ENCODE results near the gene C1orf159.

C1orf159 gene

DNA sequence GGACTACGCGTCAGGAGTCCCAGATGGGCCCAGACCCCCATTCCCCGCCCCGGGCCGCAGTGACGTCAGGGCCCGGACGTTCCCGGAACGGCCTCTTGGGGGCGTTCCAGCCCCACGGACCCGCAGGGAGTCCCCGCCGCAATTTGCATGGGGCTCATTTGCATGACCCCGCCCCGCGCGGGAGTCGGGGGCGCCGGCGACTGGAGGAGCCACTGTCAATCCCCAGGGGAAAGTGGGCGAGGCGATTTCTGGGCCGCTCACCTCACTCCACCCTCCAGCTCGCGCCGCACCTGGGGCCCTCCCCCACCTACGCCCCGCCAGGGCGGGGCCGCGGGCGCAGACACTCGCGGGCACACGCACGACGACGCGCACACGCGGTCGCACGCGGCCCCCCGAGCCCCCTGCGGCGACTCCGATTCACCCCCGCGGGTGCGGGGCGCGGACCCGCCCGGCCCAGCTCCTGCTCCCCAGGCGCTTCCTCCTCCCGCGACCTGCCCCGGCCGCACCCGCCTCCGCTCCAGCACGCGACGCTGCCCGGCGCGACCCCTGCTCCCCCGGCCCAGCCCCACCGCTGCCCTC, 82.8 kb downstream of the C1orf159 start:
- peak; percentile 86 to 92 for DNase-seq

DNA sequence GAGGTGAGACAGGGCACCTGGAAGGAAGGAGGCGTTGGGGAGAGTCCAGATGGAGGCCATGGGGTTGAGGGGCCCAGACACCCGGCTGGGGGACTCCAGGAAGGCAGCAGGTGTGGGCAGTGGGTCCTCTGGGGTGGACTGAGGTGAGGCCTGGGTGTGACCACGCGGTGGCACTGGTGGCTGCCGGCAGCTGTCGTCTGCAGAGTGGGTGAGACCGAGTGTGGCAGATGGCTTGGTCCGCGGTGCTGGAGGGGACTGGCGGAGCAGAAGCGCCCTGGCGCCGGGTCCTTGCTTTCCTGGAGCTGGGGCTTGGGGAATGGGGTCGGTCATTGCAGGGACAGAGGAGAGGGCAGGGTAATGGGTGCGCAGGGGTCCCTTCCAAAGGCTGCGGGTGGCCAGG, 83.5 kb downstream of the C1orf159 start:
- DNase-seq, result no peak

Data from CD4-positive, alpha-beta T cell treated with Interleukin-1 beta for 1 hour (primary cell).